Measurements from ENCODE around the gene PCCA.
"Not testable (repeated sequence)": the region's sequence is repeated elsewhere in the genome, so short reads cannot be mapped to it uniquely, and the experiment has no call there.

PCCA gene

GRCh38 chr13:100522618-100523309 is 433.9 kb downstream of the PCCA start:
- H2AFZ ChIP-seq (ENCODE audit: low read length, unreplicated experiment) = no peak overlapping the region
- no peak overlapping the region for H3K27ac ChIP-seq (ENCODE audit: low read depth, low read length)
- no peaks in the 10 kb centered on the region for H3K36me3 ChIP-seq (ENCODE audit: insufficient read depth, low read length)
- no peaks in the 10 kb centered on the region for H3K4me1 ChIP-seq (ENCODE audit: control insufficient read depth, insufficient read depth, low read length, unreplicated experiment)
- H3K27me3 ChIP-seq (ENCODE audit: insufficient read depth, low read length) = no peaks in the 10 kb centered on the region
- no peak overlapping the region for H3K4me3 ChIP-seq (ENCODE audit: low read depth, low read length)
- no peaks in the 10 kb centered on the region for H3K79me2 ChIP-seq (ENCODE audit: control insufficient read depth, insufficient read depth, low read length, unreplicated experiment)

DNA sequence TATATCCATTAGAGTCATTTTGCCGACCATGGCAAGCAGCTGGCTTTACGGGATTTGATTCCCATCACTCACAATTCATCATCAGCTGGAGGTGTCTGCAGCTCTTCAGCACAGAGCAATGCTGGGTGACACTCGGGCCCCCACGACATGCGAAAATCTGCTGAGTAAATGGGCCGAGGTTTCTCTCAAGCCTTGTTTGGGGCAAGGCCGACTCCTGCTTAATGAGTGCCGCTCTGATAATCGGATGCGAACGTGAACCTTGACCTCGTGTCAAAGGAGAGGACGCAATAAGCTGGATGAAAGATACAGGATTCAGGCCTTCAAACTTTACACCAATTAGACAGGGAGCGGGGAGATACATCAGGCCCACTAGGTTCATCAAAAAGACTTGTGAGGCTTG is 434.5 kb downstream of the PCCA start:
- no peak overlapping the region for H3K27ac ChIP-seq (ENCODE audit: low read depth, low read length)
- no peaks in the 10 kb centered on the region for H3K79me2 ChIP-seq (ENCODE audit: control insufficient read depth, insufficient read depth, low read length, unreplicated experiment)
- H3K36me3 ChIP-seq (ENCODE audit: insufficient read depth, low read length) = no peaks in the 10 kb centered on the region
- no peaks in the 10 kb centered on the region for H3K27me3 ChIP-seq (ENCODE audit: insufficient read depth, low read length)
- H3K4me1 ChIP-seq (ENCODE audit: control insufficient read depth, insufficient read depth, low read length, unreplicated experiment) = no peaks in the 10 kb centered on the region
- no peak overlapping the region for H3K4me3 ChIP-seq (ENCODE audit: low read depth, low read length)
- H2AFZ ChIP-seq (ENCODE audit: low read length, unreplicated experiment) = no peak overlapping the region

DNA sequence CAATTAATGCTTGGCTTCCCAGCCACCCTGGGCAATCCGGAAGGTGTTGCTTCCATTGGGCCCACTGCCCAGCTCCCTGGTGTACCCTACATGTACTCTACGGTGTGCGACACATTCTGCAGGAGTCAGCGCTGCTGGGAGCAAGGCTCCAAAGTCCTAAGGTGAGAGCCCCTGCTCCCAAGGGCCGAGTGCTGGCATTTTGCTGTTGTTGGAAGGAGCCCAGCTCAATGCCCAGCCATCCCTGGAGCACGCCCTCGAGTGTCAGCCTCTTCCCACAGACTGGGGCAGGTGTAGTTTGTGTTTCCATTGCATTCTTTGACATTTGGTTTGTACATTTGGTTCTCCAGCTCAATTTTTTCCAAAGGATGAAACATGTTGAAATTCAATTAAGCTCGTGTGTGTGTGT is 435.1 kb downstream of the PCCA start:
- H3K36me3 ChIP-seq (ENCODE audit: insufficient read depth, low read length) = no peaks in the 10 kb centered on the region
- no peaks in the 10 kb centered on the region for H3K4me1 ChIP-seq (ENCODE audit: control insufficient read depth, insufficient read depth, low read length, unreplicated experiment)
- no peak overlapping the region for H2AFZ ChIP-seq (ENCODE audit: low read length, unreplicated experiment)
- H3K27me3 ChIP-seq (ENCODE audit: insufficient read depth, low read length) = no peaks in the 10 kb centered on the region
- H3K4me3 ChIP-seq (ENCODE audit: low read depth, low read length) = no peak overlapping the region
- H3K27ac ChIP-seq (ENCODE audit: low read depth, low read length) = no peak overlapping the region
- H3K79me2 ChIP-seq (ENCODE audit: control insufficient read depth, insufficient read depth, low read length, unreplicated experiment) = no peaks in the 10 kb centered on the region

DNA sequence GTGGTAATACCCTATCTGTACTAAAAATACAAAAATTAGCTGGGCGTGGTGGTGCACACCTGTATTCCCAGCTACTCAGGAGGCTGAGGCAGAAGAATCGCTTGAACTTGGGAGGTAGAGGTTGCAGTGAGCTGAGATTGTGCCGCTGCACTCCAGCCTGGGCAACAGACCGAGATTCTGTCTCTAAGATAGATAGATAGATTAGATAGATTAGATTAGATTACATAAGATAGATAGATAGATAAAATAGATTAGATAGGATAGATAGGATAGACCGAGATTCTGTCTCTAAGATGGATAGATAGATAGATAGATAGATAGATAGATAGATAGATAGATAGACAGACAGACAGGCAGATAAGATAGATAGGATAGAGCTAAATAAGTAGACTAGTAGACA is 435.8 kb downstream of the PCCA start:
- not testable (repeated sequence) for H3K4me3 ChIP-seq (ENCODE audit: low read depth, low read length); H3K79me2 ChIP-seq (ENCODE audit: control insufficient read depth, insufficient read depth, low read length, unreplicated experiment); H3K36me3 ChIP-seq (ENCODE audit: insufficient read depth, low read length); H3K27ac ChIP-seq (ENCODE audit: low read depth, low read length); H2AFZ ChIP-seq (ENCODE audit: low read length, unreplicated experiment); H3K27me3 ChIP-seq (ENCODE audit: insufficient read depth, low read length); H3K4me1 ChIP-seq (ENCODE audit: control insufficient read depth, insufficient read depth, low read length, unreplicated experiment)

DNA sequence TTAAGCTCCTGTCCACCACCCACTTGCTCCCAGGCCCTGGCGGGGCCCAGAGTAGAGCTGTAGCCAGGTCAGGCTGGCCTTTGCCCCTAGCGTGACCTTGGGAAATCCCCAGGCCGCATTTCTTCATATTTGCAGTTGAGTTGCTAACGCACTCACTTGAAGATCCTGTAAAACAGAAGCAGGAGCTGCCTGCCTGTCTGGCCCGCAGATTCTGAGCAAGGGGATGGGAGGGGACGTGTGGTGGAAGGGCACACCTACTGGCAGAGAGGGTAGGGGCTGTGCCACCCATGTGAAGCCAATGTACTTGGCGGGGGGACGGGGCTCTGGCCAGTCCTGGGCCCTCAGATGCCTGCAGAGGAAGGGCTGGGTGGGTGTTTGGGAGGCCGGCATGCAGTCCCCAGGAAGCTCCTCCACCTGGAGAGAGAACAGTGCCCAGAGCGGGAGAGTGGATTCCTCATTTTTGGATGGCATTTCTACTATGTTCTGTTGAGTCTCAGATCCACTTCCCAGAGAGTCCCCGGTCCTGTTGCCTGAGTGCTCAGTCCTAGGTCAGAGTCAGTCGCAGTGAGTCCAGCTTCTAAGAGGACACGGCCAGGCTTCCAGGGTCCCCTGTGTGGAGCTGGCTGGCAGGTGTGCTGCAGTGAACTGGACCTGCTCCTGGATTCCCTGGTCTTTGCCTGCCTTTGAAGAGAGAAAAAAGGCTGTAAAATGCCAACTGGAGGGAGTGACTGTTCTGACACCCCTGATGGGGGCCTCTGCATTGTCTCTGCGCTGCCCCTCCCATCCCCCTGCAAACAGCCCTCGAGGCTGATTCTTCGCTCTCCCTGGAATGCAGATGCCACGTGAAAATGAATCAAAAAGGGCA is 436.8 kb downstream of the PCCA start:
- no peaks in the 10 kb centered on the region for H3K4me1 ChIP-seq (ENCODE audit: control insufficient read depth, insufficient read depth, low read length, unreplicated experiment)
- no peaks in the 10 kb centered on the region for H3K36me3 ChIP-seq (ENCODE audit: insufficient read depth, low read length)
- no peak overlapping the region for H3K4me3 ChIP-seq (ENCODE audit: low read depth, low read length)
- H3K27me3 ChIP-seq (ENCODE audit: insufficient read depth, low read length) = no peaks in the 10 kb centered on the region
- H3K27ac ChIP-seq (ENCODE audit: low read depth, low read length) = no peak overlapping the region
- H2AFZ ChIP-seq (ENCODE audit: low read length, unreplicated experiment) = no peak overlapping the region
- no peaks in the 10 kb centered on the region for H3K79me2 ChIP-seq (ENCODE audit: control insufficient read depth, insufficient read depth, low read length, unreplicated experiment)

GRCh38 chr13:100526318-100527000 is 437.6 kb downstream of the PCCA start:
- Histone ChIP-seq H3K27ac (ENCODE audit: low read depth, low read length) (no peak overlapping the region), H3K4me3 (ENCODE audit: low read depth, low read length) (no peak overlapping the region), H3K36me3 (ENCODE audit: insufficient read depth, low read length) (no peaks in the 10 kb centered on the region), H2AFZ (ENCODE audit: low read length, unreplicated experiment) (no peak overlapping the region), H3K27me3 (ENCODE audit: insufficient read depth, low read length) (no peaks in the 10 kb centered on the region), H3K4me1 (ENCODE audit: control insufficient read depth, insufficient read depth, low read length, unreplicated experiment) (no peaks in the 10 kb centered on the region), H3K79me2 (ENCODE audit: control insufficient read depth, insufficient read depth, low read length, unreplicated experiment) (no peaks in the 10 kb centered on the region)

GRCh38 chr13:100527644-100528043 is 438.8 kb downstream of the PCCA start:
- Histone ChIP-seq H3K79me2 (ENCODE audit: control insufficient read depth, insufficient read depth, low read length, unreplicated experiment) (no peaks in the 10 kb centered on the region), H3K27me3 (ENCODE audit: insufficient read depth, low read length) (no peaks in the 10 kb centered on the region), H3K4me3 (ENCODE audit: low read depth, low read length) (no peak overlapping the region), H3K4me1 (ENCODE audit: control insufficient read depth, insufficient read depth, low read length, unreplicated experiment) (no peaks in the 10 kb centered on the region), H3K36me3 (ENCODE audit: insufficient read depth, low read length) (no peaks in the 10 kb centered on the region), H3K27ac (ENCODE audit: low read depth, low read length) (no peak overlapping the region), H2AFZ (ENCODE audit: low read length, unreplicated experiment) (no peak overlapping the region)

- H3K79me2 ChIP-seq (ENCODE audit: control insufficient read depth, insufficient read depth, low read length, unreplicated experiment) = no peaks in the 10 kb centered on the region
- H3K36me3 ChIP-seq (ENCODE audit: insufficient read depth, low read length) = no peaks in the 10 kb centered on the region
Observed at GRCh38 chr13:100528353-100528752, 439.5 kb downstream of the PCCA start.

DNA sequence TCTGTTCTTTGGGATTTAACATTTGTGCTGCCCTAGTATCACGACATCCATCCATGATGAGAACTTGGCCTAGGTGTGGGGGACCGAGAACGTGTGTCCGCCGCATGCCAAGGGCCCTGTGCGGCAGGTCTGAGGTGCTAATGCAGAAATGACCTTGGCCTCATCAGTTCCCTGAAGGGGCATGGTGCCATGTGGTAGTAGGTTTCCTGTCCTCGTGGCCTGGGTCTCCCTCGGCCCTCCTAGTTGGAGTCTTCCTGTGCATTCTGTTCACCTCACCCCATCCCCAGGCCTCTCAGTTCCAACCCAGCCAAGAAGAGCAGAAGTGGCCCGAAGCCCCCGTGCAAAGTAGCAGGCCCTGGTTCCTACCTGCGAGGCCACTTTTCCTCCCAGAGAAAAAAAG is 439.9 kb downstream of the PCCA start:
- no peak overlapping the region for H3K27ac ChIP-seq (ENCODE audit: low read depth, low read length)
- H2AFZ ChIP-seq (ENCODE audit: low read length, unreplicated experiment) = no peak overlapping the region
- no peaks in the 10 kb centered on the region for H3K79me2 ChIP-seq (ENCODE audit: control insufficient read depth, insufficient read depth, low read length, unreplicated experiment)
- no peaks in the 10 kb centered on the region for H3K36me3 ChIP-seq (ENCODE audit: insufficient read depth, low read length)
- H3K27me3 ChIP-seq (ENCODE audit: insufficient read depth, low read length) = no peaks in the 10 kb centered on the region
- H3K4me3 ChIP-seq (ENCODE audit: low read depth, low read length) = no peak overlapping the region
- no peaks in the 10 kb centered on the region for H3K4me1 ChIP-seq (ENCODE audit: control insufficient read depth, insufficient read depth, low read length, unreplicated experiment)

More at GRCh38 chr13:100528353-100528752, 439.5 kb downstream of the PCCA start:
- H3K27me3 ChIP-seq (ENCODE audit: insufficient read depth, low read length) = no peaks in the 10 kb centered on the region
- H3K4me1 ChIP-seq (ENCODE audit: control insufficient read depth, insufficient read depth, low read length, unreplicated experiment) = no peaks in the 10 kb centered on the region
- no peak overlapping the region for H2AFZ ChIP-seq (ENCODE audit: low read length, unreplicated experiment)
- no peak overlapping the region for H3K4me3 ChIP-seq (ENCODE audit: low read depth, low read length)
- no peak overlapping the region for H3K27ac ChIP-seq (ENCODE audit: low read depth, low read length)

DNA sequence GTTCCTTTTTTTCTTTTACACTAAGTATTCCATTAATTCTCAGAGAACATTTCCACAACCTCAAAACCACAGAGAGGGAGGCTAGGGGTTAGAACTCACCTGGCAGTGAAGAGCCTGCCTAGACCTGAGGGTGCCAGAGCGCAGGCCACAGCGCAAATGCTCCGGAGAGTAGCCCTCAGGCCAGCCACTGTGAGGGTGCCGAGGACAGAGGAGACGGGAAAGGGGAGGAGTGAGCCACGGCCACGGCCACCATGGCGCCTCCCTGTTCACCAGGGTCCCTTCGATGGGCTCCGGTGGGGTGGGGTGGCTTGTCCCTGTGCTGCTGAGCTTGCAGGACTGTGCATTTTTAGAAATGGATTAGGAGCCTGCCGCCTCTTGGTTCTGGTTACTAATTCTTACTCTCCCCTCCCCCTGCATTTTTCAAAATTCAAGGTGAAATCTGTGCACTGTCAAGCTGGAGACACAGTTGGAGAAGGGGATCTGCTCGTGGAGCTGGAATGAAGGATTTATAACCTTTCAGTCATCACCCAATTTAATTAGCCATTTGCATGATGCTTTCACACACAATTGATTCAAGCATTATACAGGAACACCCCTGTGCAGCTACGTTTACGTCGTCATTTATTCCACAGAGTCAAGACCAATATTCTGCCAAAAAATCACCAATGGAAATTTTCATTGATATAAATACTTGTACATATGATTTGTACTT is 440.9 kb downstream of the PCCA start:
- Histone ChIP-seq H2AFZ (ENCODE audit: low read length, unreplicated experiment) (no peak overlapping the region), H3K4me3 (ENCODE audit: low read depth, low read length) (no peak overlapping the region), H3K4me1 (ENCODE audit: control insufficient read depth, insufficient read depth, low read length, unreplicated experiment) (no peaks in the 10 kb centered on the region), H3K36me3 (ENCODE audit: insufficient read depth, low read length) (no peaks in the 10 kb centered on the region), H3K27me3 (ENCODE audit: insufficient read depth, low read length) (no peaks in the 10 kb centered on the region), H3K79me2 (ENCODE audit: control insufficient read depth, insufficient read depth, low read length, unreplicated experiment) (no peaks in the 10 kb centered on the region), H3K27ac (ENCODE audit: low read depth, low read length) (no peak overlapping the region)
